Glutamatergic neuron (in vitro differentiated cells): Measurements from ENCODE around the gene NTF3. TPM values are rescaled to one million over a fixed set of nuclear protein-coding genes. Genes with fewer than 3 reads are reported as not detected.

Source experiments
- DNase-seq: peaks from one replicate; pipeline ENCODE4 v3.0.0; 2022
- H3K27ac Mint-ChIP-seq: one replicate; pipeline ENCODE4 v1.8.0; 2020; ENCODE audit warnings: mild to moderate bottlenecking, mixed read lengths, inconsistent platforms; ENCODE audit not compliant: unreplicated experiment
- H3K27me3 Mint-ChIP-seq: one replicate; pipeline ENCODE4 v1.8.0; 2020; ENCODE audit warnings: mild to moderate bottlenecking, moderate library complexity, mixed read lengths, inconsistent platforms; ENCODE audit not compliant: unreplicated experiment
- H3K36me3 Mint-ChIP-seq: one replicate; pipeline ENCODE4 v1.8.0; 2020; ENCODE audit warnings: mild to moderate bottlenecking, mixed read lengths, inconsistent platforms; ENCODE audit not compliant: unreplicated experiment
- H3K4me1 Mint-ChIP-seq: one replicate; pipeline ENCODE4 v1.8.0; 2020; ENCODE audit warnings: mild to moderate bottlenecking, low read depth, mixed read lengths, inconsistent platforms; ENCODE audit not compliant: unreplicated experiment
- H3K4me3 Mint-ChIP-seq: one replicate; pipeline ENCODE4 v1.8.0; 2020; ENCODE audit warnings: mild to moderate bottlenecking, mixed read lengths, inconsistent platforms; ENCODE audit not compliant: unreplicated experiment
- H3K9me3 Mint-ChIP-seq: one replicate; pipeline ENCODE4 v1.8.0; 2020; ENCODE audit warnings: mild to moderate bottlenecking, moderate library complexity, mixed read lengths, inconsistent platforms; ENCODE audit not compliant: unreplicated experiment
- total RNA-seq: library from RNA; stranded (reverse); fragmentation: NEBNext Ultra II Directional; extraction: Animal tissue kit (Norgen Biotek cat#: 25700); gene quantifications from one replicate; pipeline ENCODE4 v1.2.1, GENCODE V29; 2021; ENCODE audit not compliant: unreplicated experiment
- TF ChIP-seq, protein P1 (sequence below): fragments of 200-600 bp; sonication (generic); IDR thresholded peaks from one replicate; pipeline ENCODE4 v1.5.0; 2021; ENCODE audit not compliant: partially characterized antibody, unreplicated experiment

NTF3 gene
- total RNA-seq, 1 donor from 2014 or later = 5.0 TPM

DNA sequence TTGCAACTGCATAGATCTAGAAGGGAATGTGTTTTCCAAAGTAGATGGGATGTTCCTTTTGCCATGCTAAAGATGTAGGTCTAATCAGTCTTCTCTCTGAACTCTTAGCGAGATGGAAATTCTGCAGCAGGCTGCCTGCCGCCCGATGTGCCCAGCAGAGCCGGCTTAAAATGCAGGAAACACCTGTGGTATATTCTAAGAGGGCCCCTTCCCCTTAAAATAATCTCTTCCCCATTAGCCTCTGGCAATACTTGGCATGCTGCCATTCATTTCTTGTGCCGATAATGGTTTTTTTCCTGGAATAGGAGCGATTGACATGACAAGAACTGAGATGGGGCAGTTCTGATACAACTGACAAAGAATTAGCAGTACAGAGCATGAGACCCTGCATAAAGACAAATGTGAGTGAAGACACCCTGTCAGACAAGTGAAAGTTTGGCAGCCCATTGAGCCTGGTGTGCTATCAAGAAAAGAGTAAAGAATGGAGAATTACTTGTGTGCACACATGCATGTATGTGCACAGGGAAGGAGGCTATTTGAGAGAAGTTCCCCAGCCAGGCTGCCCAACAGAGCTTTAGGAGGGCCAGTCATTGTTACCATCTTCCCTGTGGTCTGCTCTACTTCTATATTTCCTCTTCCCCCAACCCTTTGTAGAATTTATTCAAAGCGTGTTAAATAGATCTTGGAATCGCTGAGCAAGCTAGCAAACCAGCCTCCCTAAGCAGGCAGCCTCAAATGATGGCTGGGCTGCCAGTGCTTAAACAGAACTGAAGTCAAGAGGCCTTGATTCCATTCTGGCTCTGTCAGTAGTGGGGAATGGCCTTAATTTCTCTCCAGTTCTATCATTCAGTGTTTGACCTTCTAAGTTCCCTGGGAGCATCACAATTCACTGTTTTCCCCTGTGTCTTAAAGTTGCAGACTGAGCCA, 29.6 kb upstream of the NTF3 start:
- Mint-ChIP-seq H3K27me3 (peaks cover 1% of the 10 kb centered on the region), H3K4me3 (no peak overlapping the region), H3K9me3 (no peaks in the 10 kb centered on the region), H3K27ac (no peak overlapping the region), H3K4me1 (peaks cover 7% of the 10 kb centered on the region), H3K36me3 (no peaks in the 10 kb centered on the region)
- TF ChIP-seq, protein P1, sequence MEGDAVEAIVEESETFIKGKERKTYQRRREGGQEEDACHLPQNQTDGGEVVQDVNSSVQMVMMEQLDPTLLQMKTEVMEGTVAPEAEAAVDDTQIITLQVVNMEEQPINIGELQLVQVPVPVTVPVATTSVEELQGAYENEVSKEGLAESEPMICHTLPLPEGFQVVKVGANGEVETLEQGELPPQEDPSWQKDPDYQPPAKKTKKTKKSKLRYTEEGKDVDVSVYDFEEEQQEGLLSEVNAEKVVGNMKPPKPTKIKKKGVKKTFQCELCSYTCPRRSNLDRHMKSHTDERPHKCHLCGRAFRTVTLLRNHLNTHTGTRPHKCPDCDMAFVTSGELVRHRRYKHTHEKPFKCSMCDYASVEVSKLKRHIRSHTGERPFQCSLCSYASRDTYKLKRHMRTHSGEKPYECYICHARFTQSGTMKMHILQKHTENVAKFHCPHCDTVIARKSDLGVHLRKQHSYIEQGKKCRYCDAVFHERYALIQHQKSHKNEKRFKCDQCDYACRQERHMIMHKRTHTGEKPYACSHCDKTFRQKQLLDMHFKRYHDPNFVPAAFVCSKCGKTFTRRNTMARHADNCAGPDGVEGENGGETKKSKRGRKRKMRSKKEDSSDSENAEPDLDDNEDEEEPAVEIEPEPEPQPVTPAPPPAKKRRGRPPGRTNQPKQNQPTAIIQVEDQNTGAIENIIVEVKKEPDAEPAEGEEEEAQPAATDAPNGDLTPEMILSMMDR = no peak
- no peak for DNase-seq

DNA sequence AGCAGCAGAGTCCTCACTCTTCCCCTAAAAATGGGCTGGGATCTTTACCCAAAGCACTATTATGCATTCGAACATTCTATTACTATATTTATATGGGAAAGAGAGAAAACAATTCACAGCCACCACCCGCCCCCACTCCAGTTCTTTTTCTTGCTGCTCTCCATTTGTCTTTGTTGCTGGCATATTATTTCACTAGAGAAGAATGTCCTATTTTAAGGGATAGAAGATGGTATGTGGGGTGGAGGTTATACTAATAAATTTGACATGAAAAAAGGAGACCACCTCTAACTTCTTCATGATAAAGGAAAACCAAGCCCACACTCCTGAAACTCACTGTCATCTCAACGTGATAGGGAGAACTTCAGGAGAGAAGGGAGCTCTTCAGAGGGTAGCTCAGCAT, 28.5 kb upstream of the NTF3 start:
- Mint-ChIP-seq H3K9me3 (no peaks in the 10 kb centered on the region), H3K36me3 (no peaks in the 10 kb centered on the region), H3K27ac (no peak overlapping the region), H3K27me3 (no peaks in the 10 kb centered on the region), H3K4me1 (peaks cover 15% of the 10 kb centered on the region), H3K4me3 (no peak overlapping the region)
- DNase-seq = no peak
- TF ChIP-seq, protein P1 = no peak

DNA sequence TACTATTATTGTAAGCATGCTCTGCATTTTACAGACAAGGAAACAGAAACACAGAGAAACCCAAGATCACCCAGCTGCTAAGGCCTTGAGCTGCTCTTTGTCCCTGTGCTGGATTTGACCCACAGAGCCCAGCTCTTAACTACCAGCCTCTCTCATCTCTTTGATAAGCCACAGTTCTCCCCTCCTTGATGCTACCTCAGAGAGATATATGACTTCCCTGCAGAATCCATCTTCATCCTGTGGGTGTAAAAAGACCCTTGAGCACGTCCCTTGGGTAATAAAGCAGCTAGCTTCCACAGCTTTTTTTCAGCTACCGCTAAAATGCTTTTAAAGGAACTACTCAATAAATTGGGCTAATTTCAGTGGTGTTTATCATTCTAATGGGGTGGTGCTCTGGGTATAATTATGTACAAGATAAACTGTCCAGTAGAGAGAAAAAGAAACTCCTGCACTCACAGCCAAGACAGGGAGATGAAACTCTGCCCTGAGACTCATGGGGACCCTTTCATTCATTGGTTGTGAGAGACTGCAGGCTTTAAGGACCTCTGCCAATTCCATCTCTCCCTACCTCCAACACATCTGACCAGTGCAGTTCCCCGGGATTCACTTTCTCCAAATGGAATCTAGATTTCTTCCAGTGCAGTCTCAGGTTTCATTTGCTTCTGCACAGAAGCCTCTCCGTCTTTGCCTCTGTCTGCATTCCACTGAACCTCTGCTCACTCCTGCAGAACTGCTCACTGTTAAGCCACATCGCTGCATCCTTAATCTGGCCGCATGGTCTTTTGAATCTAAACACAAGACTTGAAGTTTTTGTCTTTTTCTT, 24.7 kb upstream of the NTF3 start:
- Mint-ChIP-seq H3K36me3 (no peaks in the 10 kb centered on the region), H3K27me3 (no peaks in the 10 kb centered on the region)
- DNase-seq = no peak

DNA sequence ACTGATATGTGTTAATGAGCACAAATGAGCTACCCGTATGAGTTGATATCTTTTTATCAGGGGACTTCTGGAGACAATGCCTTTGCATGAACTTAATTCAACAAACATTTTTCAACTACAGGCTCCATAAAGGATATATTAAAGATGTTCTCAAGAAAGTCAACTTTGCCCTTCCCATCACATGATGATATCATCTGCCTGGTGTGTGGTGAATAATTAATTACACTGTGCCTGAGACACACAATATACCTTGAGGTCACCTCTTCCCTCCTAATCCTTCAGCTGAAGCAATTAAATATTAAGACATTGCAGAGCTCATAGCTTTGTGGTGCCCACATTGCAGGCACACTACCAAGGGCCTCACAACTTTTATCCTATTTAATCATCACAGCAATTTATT, 22.3 kb upstream of the NTF3 start:
- TF ChIP-seq, protein P1 = no peak
- Mint-ChIP-seq H3K27me3 (no peaks in the 10 kb centered on the region), H3K9me3 (no peaks in the 10 kb centered on the region)

More for the DNA sequence above, 24.7 kb upstream of the NTF3 start:
- no peaks in the 10 kb centered on the region for H3K9me3 Mint-ChIP-seq
- peaks cover 15% of the 10 kb centered on the region for H3K4me1 Mint-ChIP-seq
- peak overlapping the region; percentile 21 for H3K4me3 Mint-ChIP-seq
- TF ChIP-seq, protein P1 = no peak
- no peak overlapping the region for H3K27ac Mint-ChIP-seq

DNA sequence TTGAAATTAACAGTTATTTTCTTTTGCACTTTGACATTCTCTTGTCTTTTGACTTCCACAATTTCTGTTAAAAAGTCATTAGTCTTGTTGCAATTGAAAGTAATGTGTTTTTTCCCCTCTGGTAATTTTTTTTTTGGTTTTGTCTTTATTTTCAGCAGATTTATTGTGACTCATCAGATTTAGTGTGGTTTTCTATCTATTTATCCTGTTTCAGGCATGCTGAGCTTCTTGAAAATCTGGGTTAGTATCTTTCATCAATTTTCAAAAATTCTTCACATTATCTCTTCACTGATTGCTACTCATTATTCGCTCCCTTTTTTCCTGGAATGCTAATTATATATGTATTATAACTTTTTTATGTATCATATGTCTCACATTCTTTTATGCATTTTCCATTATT, 15.3 kb upstream of the NTF3 start:
- Mint-ChIP-seq H3K4me3 (no peak overlapping the region), H3K9me3 (no peaks in the 10 kb centered on the region), H3K4me1 (no peaks in the 10 kb centered on the region), H3K27me3 (no peaks in the 10 kb centered on the region), H3K36me3 (no peaks in the 10 kb centered on the region), H3K27ac (no peak overlapping the region)
- TF ChIP-seq, protein P1 = no peak
- no peak for DNase-seq

More for the DNA sequence above, 22.3 kb upstream of the NTF3 start:
- Mint-ChIP-seq H3K27ac (no peak overlapping the region), H3K36me3 (no peaks in the 10 kb centered on the region), H3K4me1 (peaks cover 15% of the 10 kb centered on the region), H3K4me3 (no peak overlapping the region)
- no peak for DNase-seq
